Measurements from ENCODE around the gene GTPBP10. TPM values are rescaled to one million over a fixed set of nuclear protein-coding genes. Genes with fewer than 3 reads are reported as not detected.
A peak's percentile ranks its signal among the peaks of the same experiment; 100 is the strongest.

The GTPBP10 gene
- 9.4 TPM for total RNA-seq

DNA sequence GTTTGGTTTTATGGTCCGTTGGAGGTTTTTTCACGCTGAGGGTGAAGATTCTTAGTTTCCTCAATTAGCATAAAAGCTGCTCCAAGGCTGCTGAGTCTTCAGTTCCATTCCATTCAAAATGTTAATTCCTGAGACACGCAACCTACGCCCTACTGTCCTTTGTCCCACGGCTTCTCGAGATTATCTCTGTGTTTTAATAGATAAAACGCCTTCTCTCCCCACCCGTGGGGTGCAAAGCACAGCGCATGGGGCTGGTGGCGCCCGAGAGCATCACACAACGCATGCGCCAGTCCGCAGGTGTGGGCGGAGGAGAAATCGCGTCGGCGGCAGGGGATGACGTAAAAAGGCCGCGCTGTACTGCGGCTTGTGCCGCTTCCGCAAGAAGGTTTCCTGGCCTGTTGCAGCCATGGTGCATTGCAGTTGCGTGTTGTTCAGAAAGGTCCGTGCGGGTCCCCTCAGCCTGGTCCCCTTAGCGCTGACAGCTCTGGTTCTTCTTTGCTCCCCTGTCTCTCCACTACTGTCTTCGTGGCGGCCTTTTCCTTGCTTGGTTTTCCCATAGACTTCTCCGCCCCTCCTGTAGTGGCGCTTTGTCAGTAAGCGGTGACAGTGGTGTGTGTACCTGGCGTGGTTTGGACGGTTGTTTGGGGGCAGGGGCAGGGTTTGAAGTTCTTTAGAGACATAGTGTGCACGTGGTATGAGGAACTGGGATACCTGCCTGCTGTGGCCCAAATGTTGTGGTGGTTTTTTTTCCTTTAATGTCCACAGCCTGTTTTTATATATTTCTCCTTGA, at the start of gene GTPBP10:
GTPBP10 (plus strand) TSS at position 381 of the 790 bp plus-strand sequence; CDS start at position 407, 26 bp downstream.
- Histone ChIP-seq H3K4me3 (ENCODE audit: low read length in 3 of 3) (peak within 1 kb of the TSS; percentile 94 to 98 (median 97)), H3K27me3 (ENCODE audit: control insufficient read depth in 3 of 3, insufficient read depth in 3 of 3, low read length in 3 of 3) (no peaks in the 10 kb centered on the region), H3K27ac (ENCODE audit: low read depth, low read length) (peak within 1 kb of the TSS; percentile 81), H3K4me1 (ENCODE audit: control insufficient read depth in 3 of 3, insufficient read depth in 3 of 3, low read length in 3 of 3) (peaks cover 0 to 12% (median 9%) of the 10 kb centered on the region in 3 donors), H3K9me3 (ENCODE audit: control insufficient read depth in 3 of 3, low read length in 3 of 3) (no peaks in the 10 kb centered on the region), H3K36me3 (ENCODE audit: control insufficient read depth in 3 of 3, insufficient read depth in 3 of 3, low read length in 3 of 3) (no peaks in the 10 kb centered on the region), H3K9ac (ENCODE audit: low read depth in 1 of 3, low read length in 3 of 3) (peak within 1 kb of the TSS; percentile 90 to 100 (median 99))

DNA sequence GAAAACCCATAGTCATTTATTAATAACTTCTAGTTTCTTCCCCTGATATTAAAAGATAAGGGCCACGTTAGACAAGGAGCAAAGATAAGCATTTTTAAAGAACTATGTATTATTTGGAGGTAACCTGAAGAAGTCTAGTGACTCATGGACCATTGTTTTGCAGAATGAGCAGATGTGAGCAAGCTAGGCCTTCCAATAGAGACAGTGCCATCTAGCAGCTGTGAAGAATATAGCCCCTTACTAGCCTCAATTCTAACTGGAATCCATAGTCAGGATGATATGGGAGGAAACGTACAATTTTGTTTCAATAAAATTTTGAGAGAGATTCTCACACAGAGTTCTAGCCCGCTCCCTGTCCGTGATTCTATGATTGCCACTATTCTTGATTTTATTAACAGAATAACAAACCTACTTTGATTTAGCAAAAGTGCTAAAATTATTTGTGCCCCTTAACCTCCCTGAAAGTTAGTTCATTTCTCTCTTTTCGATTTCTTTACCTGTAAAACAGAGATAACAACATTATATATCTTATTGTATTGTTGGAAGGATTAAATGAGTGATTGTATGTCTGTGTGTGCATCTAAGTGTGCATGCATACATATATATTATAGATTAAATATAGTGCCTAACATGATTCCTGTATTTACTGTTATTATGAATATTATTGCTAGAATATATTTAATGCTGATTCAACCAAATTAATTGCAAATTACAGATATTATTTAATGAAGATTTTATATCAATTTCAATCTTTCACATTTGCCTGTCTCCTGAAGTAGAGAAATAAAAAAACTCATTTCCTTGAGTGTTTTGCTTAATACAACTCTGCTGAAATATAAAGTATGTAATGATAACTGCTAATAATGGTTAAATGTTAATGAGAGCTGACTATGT, 48.1 kb upstream of the GTPBP10 start:
- no peaks in the 10 kb centered on the region for H3K9me3 ChIP-seq (ENCODE audit: control insufficient read depth in 3 of 3, low read length in 3 of 3)
- H3K9ac ChIP-seq (ENCODE audit: low read depth in 1 of 3, low read length in 3 of 3): no peak overlapping the region
- H3K36me3 ChIP-seq (ENCODE audit: control insufficient read depth in 3 of 3, insufficient read depth in 3 of 3, low read length in 3 of 3): no peaks in the 10 kb centered on the region
- no peaks in the 10 kb centered on the region for H3K27me3 ChIP-seq (ENCODE audit: control insufficient read depth in 3 of 3, insufficient read depth in 3 of 3, low read length in 3 of 3)
- H3K4me1 ChIP-seq (ENCODE audit: control insufficient read depth in 3 of 3, insufficient read depth in 3 of 3, low read length in 3 of 3): no peaks in the 10 kb centered on the region
- no peak overlapping the region for H3K27ac ChIP-seq (ENCODE audit: low read depth, low read length)
- no peak overlapping the region for H3K4me3 ChIP-seq (ENCODE audit: low read length in 3 of 3)

DNA sequence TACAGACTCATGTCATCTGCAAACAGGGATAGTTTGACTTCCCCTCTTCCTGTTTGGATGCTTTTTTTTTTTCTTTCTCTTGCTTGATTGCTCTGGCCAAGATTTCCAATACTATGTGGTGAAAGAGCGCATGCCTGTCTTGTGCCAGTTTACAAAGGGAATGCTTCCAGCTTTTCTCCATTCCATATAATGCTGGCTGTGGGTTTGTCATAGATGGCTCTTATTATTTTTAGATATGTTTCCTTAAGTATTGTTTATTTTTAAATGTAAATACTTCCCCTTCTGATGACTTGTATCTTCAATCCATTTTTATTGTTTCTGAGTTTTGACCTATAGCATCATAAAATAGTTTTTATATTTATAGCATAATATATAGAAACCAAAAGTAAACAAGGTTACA, 43.3 kb upstream of the GTPBP10 start:
- H3K27me3 ChIP-seq (ENCODE audit: control insufficient read depth in 3 of 3, insufficient read depth in 3 of 3, low read length in 3 of 3): no peaks in the 10 kb centered on the region
- no peak overlapping the region for H3K27ac ChIP-seq (ENCODE audit: low read depth, low read length)
- H3K9me3 ChIP-seq (ENCODE audit: control insufficient read depth in 3 of 3, low read length in 3 of 3): no peaks in the 10 kb centered on the region
- H3K4me1 ChIP-seq (ENCODE audit: control insufficient read depth in 3 of 3, insufficient read depth in 3 of 3, low read length in 3 of 3): no peaks in the 10 kb centered on the region
- peaks cover 0 to 2% (median 0%) of the 10 kb centered on the region in 3 donors for H3K36me3 ChIP-seq (ENCODE audit: control insufficient read depth in 3 of 3, insufficient read depth in 3 of 3, low read length in 3 of 3)
- H3K9ac ChIP-seq (ENCODE audit: low read depth in 1 of 3, low read length in 3 of 3): no peak overlapping the region
- no peak overlapping the region for H3K4me3 ChIP-seq (ENCODE audit: low read length in 3 of 3)

DNA sequence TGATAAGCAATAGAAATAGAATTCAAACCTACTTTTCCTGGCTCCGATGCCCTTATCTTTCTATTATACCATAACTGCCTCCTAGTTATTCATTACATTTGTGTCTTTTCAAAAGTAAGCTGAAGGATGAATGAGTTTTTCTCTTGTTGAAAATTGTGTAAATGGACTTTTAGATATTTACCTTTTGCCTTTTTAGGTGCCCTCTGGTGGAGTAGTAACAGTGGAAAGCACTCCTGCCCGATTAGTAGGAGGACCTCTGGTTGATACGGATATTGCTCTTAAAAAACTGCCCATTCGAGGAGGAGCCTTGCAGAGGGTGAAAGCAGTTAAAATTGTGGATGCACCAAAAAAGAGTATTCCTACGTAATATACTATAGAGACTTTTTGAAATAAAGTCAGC, 36.6 kb upstream of the GTPBP10 start:
- no peak overlapping the region for H3K9ac ChIP-seq (ENCODE audit: low read depth in 1 of 3, low read length in 3 of 3)
- H3K4me1 ChIP-seq (ENCODE audit: control insufficient read depth in 3 of 3, insufficient read depth in 3 of 3, low read length in 3 of 3): no peaks in the 10 kb centered on the region
- H3K4me3 ChIP-seq (ENCODE audit: low read length in 3 of 3): no peak overlapping the region
- peaks cover 0 to 2% (median 0%) of the 10 kb centered on the region in 3 donors for H3K36me3 ChIP-seq (ENCODE audit: control insufficient read depth in 3 of 3, insufficient read depth in 3 of 3, low read length in 3 of 3)
- H3K27me3 ChIP-seq (ENCODE audit: control insufficient read depth in 3 of 3, insufficient read depth in 3 of 3, low read length in 3 of 3): no peaks in the 10 kb centered on the region
- H3K27ac ChIP-seq (ENCODE audit: low read depth, low read length): no peak overlapping the region
- H3K9me3 ChIP-seq (ENCODE audit: control insufficient read depth in 3 of 3, low read length in 3 of 3): no peaks in the 10 kb centered on the region

GRCh38 chr7:90311175-90311574, 35.3 kb upstream of the GTPBP10 start:
- peaks cover 0 to 2% (median 0%) of the 10 kb centered on the region in 3 donors for H3K36me3 ChIP-seq (ENCODE audit: control insufficient read depth in 3 of 3, insufficient read depth in 3 of 3, low read length in 3 of 3)

GRCh38 chr7:90312745-90313144, 33.8 kb upstream of the GTPBP10 start:
- H3K36me3 ChIP-seq (ENCODE audit: control insufficient read depth in 3 of 3, insufficient read depth in 3 of 3, low read length in 3 of 3): peaks cover 0 to 1% (median 0%) of the 10 kb centered on the region in 3 donors
- H3K9ac ChIP-seq (ENCODE audit: low read depth in 1 of 3, low read length in 3 of 3): no peak overlapping the region
- no peak overlapping the region for H3K27ac ChIP-seq (ENCODE audit: low read depth, low read length)
- no peaks in the 10 kb centered on the region for H3K4me1 ChIP-seq (ENCODE audit: control insufficient read depth in 3 of 3, insufficient read depth in 3 of 3, low read length in 3 of 3)
- no peaks in the 10 kb centered on the region for H3K9me3 ChIP-seq (ENCODE audit: control insufficient read depth in 3 of 3, low read length in 3 of 3)
- no peaks in the 10 kb centered on the region for H3K27me3 ChIP-seq (ENCODE audit: control insufficient read depth in 3 of 3, insufficient read depth in 3 of 3, low read length in 3 of 3)
- no peak overlapping the region for H3K4me3 ChIP-seq (ENCODE audit: low read length in 3 of 3)

More at GRCh38 chr7:90311175-90311574, 35.3 kb upstream of the GTPBP10 start:
- no peaks in the 10 kb centered on the region for H3K9me3 ChIP-seq (ENCODE audit: control insufficient read depth in 3 of 3, low read length in 3 of 3)
- H3K27me3 ChIP-seq (ENCODE audit: control insufficient read depth in 3 of 3, insufficient read depth in 3 of 3, low read length in 3 of 3): no peaks in the 10 kb centered on the region
- H3K9ac ChIP-seq (ENCODE audit: low read depth in 1 of 3, low read length in 3 of 3): no peak overlapping the region
- no peak overlapping the region for H3K4me3 ChIP-seq (ENCODE audit: low read length in 3 of 3)
- no peaks in the 10 kb centered on the region for H3K4me1 ChIP-seq (ENCODE audit: control insufficient read depth in 3 of 3, insufficient read depth in 3 of 3, low read length in 3 of 3)
- no peak overlapping the region for H3K27ac ChIP-seq (ENCODE audit: low read depth, low read length)

DNA sequence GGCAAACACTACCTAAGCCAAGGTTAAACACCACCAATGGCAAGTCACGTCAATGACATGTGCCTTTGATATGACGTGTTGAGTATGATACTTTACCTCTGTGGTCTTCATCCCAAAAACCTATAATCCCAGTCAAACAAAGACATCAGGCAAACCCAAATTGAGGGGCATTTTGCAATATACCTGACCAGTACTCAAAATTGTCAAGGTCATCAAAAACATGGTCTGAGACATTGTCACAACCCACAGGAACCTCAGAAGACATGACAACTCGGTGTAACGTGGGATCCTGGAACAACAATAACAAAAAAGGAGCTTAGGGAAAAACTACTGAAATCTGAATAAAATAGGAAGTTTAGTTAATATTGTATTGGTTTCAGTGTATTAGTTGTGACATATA, 32.6 kb upstream of the GTPBP10 start:
- Histone ChIP-seq H3K27me3 (ENCODE audit: control insufficient read depth in 3 of 3, insufficient read depth in 3 of 3, low read length in 3 of 3) (peaks cover 0 to 2% (median 0%) of the 10 kb centered on the region in 3 donors), H3K36me3 (ENCODE audit: control insufficient read depth in 3 of 3, insufficient read depth in 3 of 3, low read length in 3 of 3) (no peaks in the 10 kb centered on the region), H3K4me3 (ENCODE audit: low read length in 3 of 3) (no peak overlapping the region), H3K9me3 (ENCODE audit: control insufficient read depth in 3 of 3, low read length in 3 of 3) (no peaks in the 10 kb centered on the region), H3K27ac (ENCODE audit: low read depth, low read length) (no peak overlapping the region), H3K4me1 (ENCODE audit: control insufficient read depth in 3 of 3, insufficient read depth in 3 of 3, low read length in 3 of 3) (no peaks in the 10 kb centered on the region), H3K9ac (ENCODE audit: low read depth in 1 of 3, low read length in 3 of 3) (no peak overlapping the region)

GRCh38 chr7:90320014-90320413, 26.5 kb upstream of the GTPBP10 start:
- peaks cover 0 to 8% (median 0%) of the 10 kb centered on the region in 3 donors for H3K4me1 ChIP-seq (ENCODE audit: control insufficient read depth in 3 of 3, insufficient read depth in 3 of 3, low read length in 3 of 3)
- H3K36me3 ChIP-seq (ENCODE audit: control insufficient read depth in 3 of 3, insufficient read depth in 3 of 3, low read length in 3 of 3): no peaks in the 10 kb centered on the region
- no peaks in the 10 kb centered on the region for H3K9me3 ChIP-seq (ENCODE audit: control insufficient read depth in 3 of 3, low read length in 3 of 3)
- H3K27ac ChIP-seq (ENCODE audit: low read depth, low read length): no peak overlapping the region
- H3K9ac ChIP-seq (ENCODE audit: low read depth in 1 of 3, low read length in 3 of 3): no peak overlapping the region
- no peak overlapping the region for H3K4me3 ChIP-seq (ENCODE audit: low read length in 3 of 3)
- peaks cover 26 to 38% (median 36%) of the 10 kb centered on the region in 3 donors for H3K27me3 ChIP-seq (ENCODE audit: control insufficient read depth in 3 of 3, insufficient read depth in 3 of 3, low read length in 3 of 3)

DNA sequence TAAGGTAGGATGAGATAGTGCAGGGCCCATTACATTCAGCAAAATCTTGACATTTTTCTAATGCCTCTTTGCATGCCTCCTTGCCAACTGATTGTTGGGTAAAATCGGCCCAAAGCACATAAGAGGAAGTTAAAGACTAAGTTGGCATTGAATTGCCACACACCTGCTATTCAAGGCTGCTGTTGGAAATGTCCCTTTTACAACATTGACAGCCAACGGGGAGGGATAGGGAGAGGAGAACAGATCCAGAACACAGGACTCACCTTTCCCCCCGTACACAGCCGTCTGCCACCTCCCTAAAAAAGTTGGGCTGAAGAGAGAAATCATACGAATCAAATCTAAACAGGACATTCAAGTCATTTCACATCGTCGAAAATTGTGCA, 26.1 kb upstream of the GTPBP10 start:
- Histone ChIP-seq H3K9ac (ENCODE audit: low read depth in 1 of 3, low read length in 3 of 3) (no peak overlapping the region), H3K27me3 (ENCODE audit: control insufficient read depth in 3 of 3, insufficient read depth in 3 of 3, low read length in 3 of 3) (peaks cover 26 to 39% (median 38%) of the 10 kb centered on the region in 3 donors), H3K9me3 (ENCODE audit: control insufficient read depth in 3 of 3, low read length in 3 of 3) (no peaks in the 10 kb centered on the region), H3K4me3 (ENCODE audit: low read length in 3 of 3) (no peak overlapping the region), H3K36me3 (ENCODE audit: control insufficient read depth in 3 of 3, insufficient read depth in 3 of 3, low read length in 3 of 3) (no peaks in the 10 kb centered on the region), H3K27ac (ENCODE audit: low read depth, low read length) (no peak overlapping the region), H3K4me1 (ENCODE audit: control insufficient read depth in 3 of 3, insufficient read depth in 3 of 3, low read length in 3 of 3) (peaks cover 0 to 8% (median 0%) of the 10 kb centered on the region in 3 donors)

All from skeletal muscle tissue (tissue), 4 donors.